ENCODE data around the gene ZNF804A.

ZNF804A gene

DNA sequence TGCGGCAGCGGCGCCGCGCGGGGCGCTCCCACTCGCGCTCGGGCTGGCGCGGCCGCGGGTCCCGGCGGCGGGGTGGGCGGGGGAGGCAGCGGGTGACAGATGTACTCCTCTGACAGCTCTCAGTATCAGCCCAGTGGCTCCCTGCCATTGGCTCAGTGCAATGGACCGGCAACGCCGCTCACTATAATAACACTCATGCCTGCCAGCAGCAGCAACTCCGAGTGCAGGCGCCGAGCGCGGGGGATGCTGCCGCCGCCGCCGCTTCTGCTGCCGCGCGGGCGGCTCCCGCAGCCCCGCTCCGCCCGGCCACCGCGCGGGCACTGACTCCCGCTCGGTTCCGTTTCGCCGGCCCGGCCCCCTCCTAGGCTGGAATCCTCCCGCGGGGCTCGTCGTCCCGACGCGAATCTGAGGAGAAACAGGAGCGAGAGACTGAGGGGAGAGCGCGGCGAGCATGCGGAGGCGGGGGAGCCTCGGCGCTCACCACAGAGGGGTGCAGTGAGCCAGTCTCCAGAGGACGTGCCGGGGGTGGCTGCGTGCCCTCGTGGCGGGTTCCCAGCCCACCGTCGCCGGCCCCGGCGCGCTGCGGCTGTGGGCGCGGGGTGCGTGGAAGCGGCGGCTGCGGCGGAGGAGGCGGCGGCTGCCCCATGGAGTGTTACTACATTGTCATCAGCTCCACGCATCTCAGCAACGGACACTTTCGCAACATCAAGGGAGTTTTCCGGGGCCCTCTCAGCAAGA lies at the start of gene ZNF804A:
Gene ZNF804A (plus strand): TSS at position 214 of the 738 bp plus-strand sequence. CDS start 431 bp downstream, at position 645.
- peak; percentile 69 for DNase-seq

- DNase-seq, result no peak
Measured at GRCh38 chr2:184549153-184549552, 49.2 kb upstream of the ZNF804A start.

DNA sequence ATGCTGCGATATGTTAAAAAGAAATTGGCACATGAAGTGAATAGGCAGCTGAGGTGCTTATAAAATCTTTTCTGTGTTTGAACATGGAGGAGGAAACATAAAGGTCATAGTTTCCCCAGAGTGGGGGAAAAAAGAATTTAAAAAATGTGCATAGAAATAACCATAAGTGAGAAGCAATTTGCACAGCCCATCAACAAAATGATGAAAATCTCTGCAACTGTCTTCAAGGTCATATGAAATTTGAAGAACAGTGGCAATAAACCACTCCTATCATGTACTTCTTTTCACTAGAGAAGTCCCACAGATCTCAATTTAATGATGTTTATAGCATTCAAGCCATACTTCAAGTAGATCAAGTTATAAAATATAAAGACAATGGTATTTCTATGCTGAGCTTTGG lies 46.7 kb upstream of the ZNF804A start:
- no peak for DNase-seq

DNA sequence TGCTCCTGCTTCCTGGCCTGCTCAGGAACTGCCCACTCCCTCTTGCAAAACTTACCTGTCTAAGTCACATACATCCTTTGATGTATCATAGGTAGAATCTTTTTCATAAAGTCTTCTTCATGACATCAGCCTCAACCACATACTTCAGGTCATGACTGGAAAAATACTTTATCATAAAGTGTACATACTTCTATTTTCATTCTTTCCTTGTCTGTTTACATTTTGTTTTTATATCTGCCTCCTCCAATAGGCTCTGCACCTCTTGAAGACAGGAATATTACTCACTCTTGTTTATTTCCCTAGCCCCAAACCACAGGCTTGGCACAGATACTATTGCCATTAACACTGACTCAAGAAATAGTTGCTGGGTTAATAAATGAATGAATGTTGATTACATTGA lies 43.6 kb upstream of the ZNF804A start:
- DNase-seq, result no peak

DNA sequence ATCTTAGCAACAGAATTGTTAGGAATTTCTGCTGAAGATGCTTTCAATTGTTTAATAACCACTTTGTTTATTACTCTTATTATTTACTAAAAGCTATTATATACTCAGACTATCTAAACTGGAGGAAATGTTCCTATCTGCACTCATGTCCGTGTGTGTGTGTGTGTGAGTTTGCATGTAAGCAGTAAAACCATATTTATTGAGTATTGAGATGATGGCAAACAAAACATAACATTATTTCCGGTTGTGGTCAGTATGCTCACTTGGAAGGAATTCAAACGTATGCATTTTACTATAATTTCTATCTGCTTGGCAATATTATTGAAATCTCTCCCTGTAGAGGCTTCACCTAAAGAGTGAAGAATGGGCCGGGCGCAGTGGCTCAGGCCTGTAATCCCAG lies 43.0 kb upstream of the ZNF804A start:
- no peak for DNase-seq

- DNase-seq, result no peak
Measured at GRCh38 chr2:184556639-184557038, 41.7 kb upstream of the ZNF804A start.

- no peak for DNase-seq
Measured at GRCh38 chr2:184558713-184559464, 39.4 kb upstream of the ZNF804A start.

DNA sequence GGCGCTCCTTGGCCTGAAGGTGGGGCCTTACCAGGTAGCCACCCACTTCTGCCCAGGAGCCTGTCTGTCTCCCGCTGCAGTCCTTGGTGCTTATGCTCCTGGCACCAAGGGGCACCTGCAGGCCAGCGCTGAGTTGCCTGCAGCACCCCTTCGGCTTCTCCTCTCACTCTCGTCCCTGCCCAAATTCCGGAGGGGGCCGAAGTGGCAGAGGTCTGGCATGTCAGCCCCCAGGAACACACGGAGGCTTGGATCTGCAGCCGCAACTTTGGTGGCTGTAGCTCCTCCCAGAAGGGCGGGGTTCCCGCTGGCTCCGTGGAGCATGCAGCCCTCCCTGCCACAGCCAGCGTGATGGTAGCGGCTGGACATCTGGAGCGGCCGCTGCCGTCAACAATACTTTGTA lies 37.7 kb upstream of the ZNF804A start:
- DNase-seq, result no peak

DNA sequence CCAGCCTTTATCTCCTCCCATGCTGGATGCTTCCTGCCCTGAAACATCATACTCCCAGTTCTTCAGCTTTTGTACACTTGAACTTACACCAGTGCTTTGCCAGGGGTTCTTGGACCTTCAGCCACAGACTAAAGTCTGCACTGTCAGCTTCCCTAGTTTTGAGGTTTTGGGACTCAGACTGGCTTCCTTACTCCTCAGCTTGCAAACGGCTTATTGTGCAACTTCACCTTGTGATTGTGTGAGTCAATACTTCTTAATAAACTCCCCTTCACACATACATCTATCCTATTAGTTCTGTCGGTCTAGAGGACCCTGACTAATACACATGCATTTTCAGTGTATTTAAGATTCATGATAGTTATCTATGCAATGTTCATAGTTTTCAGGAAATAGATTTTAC lies 35.8 kb upstream of the ZNF804A start:
- DNase-seq, result no peak

GRCh38 chr2:184564092-184564491 lies 34.2 kb upstream of the ZNF804A start:
- no peak for DNase-seq

DNA sequence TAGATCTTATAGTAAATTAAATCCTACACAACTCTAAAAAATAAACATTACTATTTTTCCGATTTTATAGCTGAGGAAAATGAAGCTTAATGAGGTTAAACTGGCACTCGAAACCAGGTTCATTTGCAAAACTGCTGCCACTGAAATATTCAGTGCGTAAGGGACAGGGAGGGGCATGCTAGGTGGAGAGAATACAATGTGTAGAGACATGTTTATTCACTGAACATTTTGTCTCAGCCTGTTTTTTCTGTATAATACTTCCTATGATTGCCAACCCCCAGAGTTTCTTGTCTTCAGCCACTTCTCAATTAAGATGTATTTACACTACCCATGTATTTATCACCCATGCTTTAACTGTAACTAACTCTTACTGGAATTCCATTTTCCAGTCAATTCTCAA lies 31.6 kb upstream of the ZNF804A start:
- DNase-seq, result no peak

GRCh38 chr2:184577056-184577455 lies 21.3 kb upstream of the ZNF804A start:
- no peak for DNase-seq

- DNase-seq, result no peak
Measured at GRCh38 chr2:184577743-184578142, 20.6 kb upstream of the ZNF804A start.

DNA sequence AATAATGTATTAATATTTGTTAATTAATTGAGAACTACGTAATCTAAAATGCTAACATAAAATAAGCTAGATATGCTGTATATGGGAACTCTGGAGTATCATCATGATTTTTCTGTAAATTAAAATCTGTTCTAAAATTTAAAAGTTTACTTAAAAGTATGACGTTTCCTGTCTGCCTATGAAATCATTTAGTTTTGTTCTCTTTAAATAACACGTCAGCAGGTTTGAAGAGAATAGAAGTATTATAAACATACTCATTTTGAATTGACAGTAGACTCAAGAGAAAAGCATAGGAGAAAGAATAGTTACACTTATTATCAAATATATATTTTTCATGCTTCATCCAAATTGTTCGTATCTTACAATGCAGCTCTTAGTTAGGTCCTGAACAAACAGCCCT lies 19.1 kb upstream of the ZNF804A start:
- DNase-seq, result no peak

DNA sequence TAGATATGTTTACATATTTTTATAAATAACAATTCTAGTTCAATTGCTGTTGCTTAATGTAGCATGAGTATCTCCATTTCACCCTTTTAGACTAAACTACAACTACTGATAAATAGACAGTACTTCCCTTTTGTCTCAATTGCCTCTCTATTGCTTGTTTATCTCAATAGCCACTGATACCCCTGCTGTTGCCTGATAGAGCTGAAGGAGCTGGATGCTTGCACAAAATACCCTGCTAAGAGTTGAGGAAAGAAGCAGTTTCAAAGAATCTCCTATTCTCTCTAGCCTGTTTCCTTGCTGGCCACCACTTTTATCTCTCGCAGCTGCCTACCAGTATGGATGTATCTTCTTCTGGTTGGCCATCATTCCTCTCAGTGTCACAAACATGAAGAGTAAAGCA lies 16.9 kb upstream of the ZNF804A start:
- no peak for DNase-seq

DNA sequence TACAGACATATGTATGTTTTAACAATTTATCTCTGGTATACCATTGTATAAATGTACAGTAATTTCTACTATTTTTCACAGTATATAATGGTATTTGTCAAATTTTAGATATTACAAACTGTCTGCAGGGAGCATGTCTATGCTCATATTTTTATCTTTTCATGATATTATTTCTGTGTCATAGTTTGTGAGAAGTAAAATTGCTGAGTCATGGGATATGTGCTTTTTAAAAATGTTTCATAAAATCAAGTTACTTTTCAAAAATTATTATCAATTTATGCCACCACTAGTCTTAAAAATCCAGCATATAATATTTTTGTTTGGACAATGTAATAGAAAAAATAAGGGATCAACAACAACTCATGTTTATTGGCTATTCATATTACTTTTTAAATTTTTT lies 9.1 kb upstream of the ZNF804A start:
- DNase-seq, result no peak

DNA sequence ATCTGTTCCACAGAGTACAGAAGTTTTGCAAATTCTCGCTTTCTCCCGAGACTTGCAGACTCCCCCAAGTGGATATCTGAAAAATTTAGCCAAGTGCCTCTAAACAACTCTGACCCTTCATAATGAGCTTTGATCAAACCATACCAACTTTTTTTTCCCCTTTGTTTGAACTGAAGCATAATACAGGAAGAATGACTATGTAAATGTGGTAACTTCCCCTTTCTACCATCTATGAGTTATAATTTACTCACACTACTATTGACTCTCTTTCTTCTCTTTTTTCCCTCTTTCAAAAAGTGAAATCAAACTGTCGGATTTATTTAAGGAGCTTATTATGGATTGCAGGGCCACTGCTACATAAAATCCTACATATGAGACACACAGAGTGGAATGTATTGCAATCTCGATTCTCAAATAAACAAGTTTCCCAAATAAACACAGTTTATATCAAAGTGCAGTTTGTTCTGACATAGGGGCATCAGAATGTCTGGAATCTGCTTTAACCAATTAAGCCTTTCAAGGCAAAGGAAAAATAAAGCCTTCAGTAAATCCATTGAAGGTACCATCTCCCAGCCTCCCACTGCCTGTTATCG lies 1.4 kb upstream of the ZNF804A start:
- DNase-seq, result no peak

GRCh38 chr2:184597571-184597991 lies 748 bp upstream of the ZNF804A start:
- DNase-seq, result peak; percentile 24

- DNase-seq, result peak; percentile 53
Measured at GRCh38 chr2:184598002-184598315, 370 bp upstream of the ZNF804A start.

DNA sequence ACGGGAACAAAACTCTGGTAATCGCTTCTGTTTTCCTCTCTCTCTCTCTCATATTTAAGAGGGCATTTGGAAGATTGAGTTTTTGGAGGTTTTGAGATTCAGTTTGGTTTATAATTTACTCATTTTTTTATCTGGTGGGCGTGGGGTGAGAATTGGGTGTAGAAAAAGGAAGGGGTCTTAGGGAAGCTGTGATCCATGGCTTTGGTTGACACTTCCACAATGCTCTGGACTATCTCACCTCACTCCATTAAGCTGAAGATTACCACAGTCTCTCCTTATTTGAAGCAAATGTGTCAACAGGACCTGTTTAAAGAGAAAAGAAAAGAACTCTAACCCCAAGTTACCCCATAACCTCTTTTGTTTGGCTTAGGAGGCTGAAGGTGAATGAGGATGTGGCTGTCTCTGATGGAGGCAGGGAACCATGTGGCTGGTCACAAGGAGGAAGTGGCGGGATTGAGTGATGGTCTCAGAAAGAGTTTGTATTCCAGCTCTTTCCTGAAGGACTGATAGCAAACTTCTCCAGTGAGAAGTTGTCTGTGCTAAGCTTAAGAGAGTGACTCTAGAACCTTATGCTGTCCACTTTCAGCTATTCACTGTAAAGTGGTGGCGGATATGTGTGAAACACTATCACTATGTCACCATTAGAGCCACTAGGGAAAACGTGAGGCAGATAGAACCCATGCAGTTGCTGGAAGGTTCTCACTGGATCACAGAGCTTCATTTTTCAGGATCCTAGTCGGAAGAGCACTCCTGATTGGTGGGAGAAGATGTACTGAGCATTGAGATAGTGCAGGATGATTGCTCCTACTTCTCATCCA lies 934 bp downstream of the ZNF804A start:
- no peak for DNase-seq

- DNase-seq, result no peak
Measured at GRCh38 chr2:184599872-184600222, 1.5 kb downstream of the ZNF804A start.

- no peak for DNase-seq
Measured at GRCh38 chr2:184602734-184603133, 4.4 kb downstream of the ZNF804A start.

DNA sequence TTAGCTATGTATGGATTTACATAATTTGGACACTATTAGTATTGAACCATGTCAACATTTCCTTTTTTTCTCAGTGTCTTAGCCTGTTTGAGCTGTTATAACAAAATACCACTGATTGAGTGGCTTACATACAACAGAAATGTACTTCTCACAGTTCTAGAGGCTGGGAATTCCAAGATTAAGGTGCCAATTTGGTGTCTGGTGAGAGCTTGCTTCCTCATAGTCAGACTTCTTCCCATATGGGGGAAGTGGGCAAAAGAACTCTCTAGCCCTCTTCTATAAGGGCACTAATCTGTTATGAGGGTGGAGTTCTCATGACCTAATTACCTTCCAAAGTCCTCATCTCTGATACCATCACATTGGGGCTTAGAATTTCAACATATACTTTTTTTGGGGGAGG lies 12.6 kb downstream of the ZNF804A start:
- DNase-seq, result no peak

All from NCI-H1105 treated with DMSO at 0.1 percent for 48 hours (cell line).